Transverse colon (tissue), 4 donors: ENCODE measurements around the gene EDN2. TPM values are rescaled to one million over a fixed set of nuclear protein-coding genes. Genes with fewer than 3 reads are reported as not detected.

Experiments used
- DNase-seq: peaks from one replicate; pipeline ENCODE4 v3.0.0-alpha.2; 2019
- H3K27ac ChIP-seq, 4 donors: fragments of 200-600 bp; sonication (generic); 2 replicates each; pipeline ENCODE4 v1.5.1; 2016 to 2018; ENCODE audit warnings: inconsistent platforms in 4 of 4
- H3K27me3 ChIP-seq: fragments of 200-600 bp; sonication (generic); 2 replicates; pipeline ENCODE4 v1.5.1; 2017; ENCODE audit warnings: inconsistent platforms
- H3K36me3 ChIP-seq, 4 donors: fragments of 200-600 bp; sonication (generic); 2 replicates each; pipeline ENCODE4 v1.5.1; 2017 to 2019; ENCODE audit warnings: inconsistent platforms in 4 of 4
- H3K4me1 ChIP-seq, 4 donors: fragments of 200-600 bp; sonication (generic); 2 replicates each; pipeline ENCODE4 v1.5.1; 2017 to 2020; ENCODE audit warnings: inconsistent platforms in 4 of 4
- H3K4me3 ChIP-seq, 4 donors: fragments of 200-600 bp; sonication (generic); 1 replicate in 1 of 4; 2 replicates in 3 of 4; pipeline versions ENCODE4 v1.5.1 to v1.6.1; 2017 to 2019; ENCODE audit warnings: inconsistent platforms in 4 of 4
- H3K9me3 ChIP-seq, 2 donors: fragments of 200-600 bp; sonication (generic); 2 replicates each; pipeline ENCODE4 v1.5.1; 2017 to 2019; ENCODE audit warnings: inconsistent platforms in 2 of 2
- EP300 ChIP-seq: sonication (generic); formaldehyde crosslinking; IDR thresholded peaks from one replicate; pipeline ENCODE4 v1.6.1; 2017; ENCODE audit warnings: antibody characterized with exemption, low read depth
- POLR2A ChIP-seq: fragments of 450-650 bp; IDR thresholded peaks from one replicate; pipeline ENCODE4 v1.6.1; 2016; ENCODE audit warnings: antibody characterized with exemption, mild to moderate bottlenecking, moderate library complexity
- POLR2AphosphoS5 ChIP-seq, 3 donors: sonication (generic); formaldehyde crosslinking; IDR thresholded peaks; one replicate each; pipeline ENCODE4 v1.6.1; 2016; ENCODE audit warnings: antibody characterized with exemption in 3 of 3
- WGBS, 2 donors: methylation state at CpG; one replicate each; pipeline ENCODE4 v1.1.5; 2018; ENCODE audit warnings: low coverage in 1 of 2; 5-methylcytosine and 5-hydroxymethylcytosine counted together
- in situ Hi-C, 4 donors: fragments of 200-750 bp; cut with MboI; loops; one replicate each; pipeline versions ENCODE4 v1.15.0 to v1.15.1; 2017; ENCODE audit warnings: low sequenced_read_pairs in 3 of 4, low pct_ligation_motif_present in 1 of 4, low pct_unique_long_range_greater_than_20kb in 1 of 4
- intact Hi-C: fragments of 100-400 bp; cut with DNase I; formaldehyde crosslinking; loops from one replicate; pipeline ENCODE4 v1.15.1; 2023; ENCODE audit warnings: low total_unique reads
- total RNA-seq, 4 donors: library from RNA; depleted of rRNA; stranded (reverse); fragments of >200 nt; gene quantifications; one replicate each; pipeline ENCODE4 v1.1.0, GENCODE V29; 2016
- TF ChIP-seq, protein P1 (sequence below), 5 experiments: fragments of 200-600 bp in 3 of 5; fragments of 450-650 bp in 2 of 5; sonication (generic) in 3 of 5; IDR thresholded peaks; 1 replicate in 2 of 5; 2 replicates in 3 of 5; pipeline ENCODE4 v1.5.1; 2016 to 2017; ENCODE audit warnings: antibody characterized with exemption in 5 of 5, inconsistent platforms in 3 of 5, mild to moderate bottlenecking in 2 of 5, moderate library complexity in 1 of 5

Gene EDN2
- total RNA-seq, 4 donors from 2014 or later = 3.8 to 15.7 (median 10.3) TPM

GRCh38 chr1:41523071-41523470, 38.6 kb upstream of the EDN2 start:
- no peaks in the 10 kb centered on the region for H3K4me1 ChIP-seq
- no peaks in the 10 kb centered on the region for H3K36me3 ChIP-seq
- no peak overlapping the region for H3K4me3 ChIP-seq
- no peak for DNase-seq
- TF ChIP-seq POLR2A = no peak
- no peak for TF ChIP-seq POLR2AphosphoS5 (IDR thresholded peaks at IDR 0.05)
- TF ChIP-seq, protein P1, sequence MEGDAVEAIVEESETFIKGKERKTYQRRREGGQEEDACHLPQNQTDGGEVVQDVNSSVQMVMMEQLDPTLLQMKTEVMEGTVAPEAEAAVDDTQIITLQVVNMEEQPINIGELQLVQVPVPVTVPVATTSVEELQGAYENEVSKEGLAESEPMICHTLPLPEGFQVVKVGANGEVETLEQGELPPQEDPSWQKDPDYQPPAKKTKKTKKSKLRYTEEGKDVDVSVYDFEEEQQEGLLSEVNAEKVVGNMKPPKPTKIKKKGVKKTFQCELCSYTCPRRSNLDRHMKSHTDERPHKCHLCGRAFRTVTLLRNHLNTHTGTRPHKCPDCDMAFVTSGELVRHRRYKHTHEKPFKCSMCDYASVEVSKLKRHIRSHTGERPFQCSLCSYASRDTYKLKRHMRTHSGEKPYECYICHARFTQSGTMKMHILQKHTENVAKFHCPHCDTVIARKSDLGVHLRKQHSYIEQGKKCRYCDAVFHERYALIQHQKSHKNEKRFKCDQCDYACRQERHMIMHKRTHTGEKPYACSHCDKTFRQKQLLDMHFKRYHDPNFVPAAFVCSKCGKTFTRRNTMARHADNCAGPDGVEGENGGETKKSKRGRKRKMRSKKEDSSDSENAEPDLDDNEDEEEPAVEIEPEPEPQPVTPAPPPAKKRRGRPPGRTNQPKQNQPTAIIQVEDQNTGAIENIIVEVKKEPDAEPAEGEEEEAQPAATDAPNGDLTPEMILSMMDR (IDR thresholded peaks at IDR 0.05) = no peak
- no peaks in the 10 kb centered on the region for H3K9me3 ChIP-seq
- in situ Hi-C loops (no loop called here), intact Hi-C loops (no loop called here)
- WGBS, 2 donors = 58 to 80% methylated on average over 6 to 10 of the region's 10 CpGs
- no peak overlapping the region for H3K27ac ChIP-seq
- no peaks in the 10 kb centered on the region for H3K27me3 ChIP-seq

DNA sequence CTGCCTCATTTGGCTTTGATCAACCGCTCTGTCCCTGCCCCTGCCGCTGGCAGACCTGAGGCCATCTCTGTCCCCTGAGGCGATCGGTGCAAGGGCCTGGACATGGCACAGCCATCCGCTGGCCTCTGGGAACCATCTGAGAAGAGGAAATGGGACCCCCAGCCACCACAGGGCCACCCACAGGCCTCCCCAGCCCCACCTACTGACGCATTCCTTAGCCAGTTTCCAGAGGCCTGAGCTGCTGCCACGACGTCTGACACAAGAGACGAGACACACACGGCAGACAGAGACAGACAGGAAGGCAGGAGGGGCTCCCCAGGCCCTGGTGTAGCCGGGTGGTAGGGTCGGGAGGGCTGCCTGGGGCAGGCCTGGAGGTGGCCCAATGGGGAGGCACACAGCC, 37.3 kb upstream of the EDN2 start:
- intact Hi-C loops (no loop called here), in situ Hi-C loops (no loop called here)
- Histone ChIP-seq H3K4me3 (no peak overlapping the region), H3K4me1 (peaks cover 0 to 2% (median 1%) of the 10 kb centered on the region in 4 donors), H3K36me3 (no peaks in the 10 kb centered on the region), H3K27me3 (no peaks in the 10 kb centered on the region), H3K9me3 (no peaks in the 10 kb centered on the region), H3K27ac (no peak overlapping the region)
- TF ChIP-seq EP300 (no peak), POLR2A (no peak), POLR2AphosphoS5 (IDR thresholded peaks at IDR 0.05) (no peak)
- TF ChIP-seq, protein P1 (IDR thresholded peaks at IDR 0.05) = no peak
- 84% methylated on average over 10 of the region's 12 CpGs; no CpG with 5 or more reads in 1 of the 2 donors for WGBS, 2 donors
- no peak for DNase-seq

GRCh38 chr1:41520951-41521752, 36.7 kb upstream of the EDN2 start:
- intact Hi-C loops = no loop called here
- Histone ChIP-seq H3K4me1 (peaks cover 4 to 8% (median 7%) of the 10 kb centered on the region in 4 donors), H3K4me3 (no peak overlapping the region), H3K27ac (no peak overlapping the region), H3K36me3 (no peaks in the 10 kb centered on the region), H3K9me3 (no peaks in the 10 kb centered on the region), H3K27me3 (no peaks in the 10 kb centered on the region)
- in situ Hi-C loops = no loop called here
- WGBS, 2 donors = 88% methylated on average over 14 of the region's 15 CpGs; no CpG with 5 or more reads in 1 of the 2 donors
- DNase-seq = no peak
- TF ChIP-seq, protein P1 (IDR thresholded peaks at IDR 0.05) = no peak
- TF ChIP-seq POLR2AphosphoS5 (IDR thresholded peaks at IDR 0.05) = no peak
- no peak for TF ChIP-seq POLR2A
- no peak for TF ChIP-seq EP300

DNA sequence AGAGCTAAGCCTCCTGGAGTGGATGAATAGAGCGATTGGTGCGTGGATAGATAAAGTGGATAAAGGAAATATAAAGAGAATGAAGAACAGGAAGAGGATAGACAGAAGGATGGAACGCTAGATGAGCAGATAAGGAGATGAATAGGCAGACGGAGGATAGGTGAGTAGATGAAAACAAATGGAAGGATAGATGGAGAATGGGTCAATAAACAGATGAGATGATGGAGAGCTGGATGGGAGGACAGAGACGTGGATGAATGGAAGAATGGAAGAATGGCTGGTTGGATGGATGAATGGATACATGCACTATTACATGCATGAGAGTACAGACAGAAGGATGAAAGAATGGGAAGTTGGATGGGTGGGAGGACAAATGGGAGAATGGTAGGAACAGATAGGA, 35.2 kb upstream of the EDN2 start:
- Histone ChIP-seq H3K27ac (no peak overlapping the region), H3K27me3 (no peaks in the 10 kb centered on the region), H3K36me3 (no peaks in the 10 kb centered on the region), H3K4me3 (no peak overlapping the region), H3K9me3 (no peaks in the 10 kb centered on the region), H3K4me1 (peaks cover 14 to 22% (median 18%) of the 10 kb centered on the region in 4 donors)
- no peak for TF ChIP-seq EP300
- no peak for TF ChIP-seq POLR2AphosphoS5 (IDR thresholded peaks at IDR 0.05)
- no peak for TF ChIP-seq POLR2A
- TF ChIP-seq, protein P1 (IDR thresholded peaks at IDR 0.05) = no peak
- intact Hi-C loops (loop anchor here (5.0 kb wide), 1 partner anchor 252 kb away; no protein-coding TSS in a partner anchor), in situ Hi-C loops (no loop called here)
- no peak for DNase-seq
- WGBS, 2 donors = 92 to 94% methylated on average over 4 of the region's 5 CpGs
